ENCODE measurements around the gene GTF2F1.

GRCh38 chr19:6413721-6414643, 21.0 kb upstream of the GTF2F1 start:
- no peak for TF ChIP-seq CTCF (IDR thresholded peaks at IDR 0.05)
- TF ChIP-seq EP300 (IDR thresholded peaks at IDR 0.05): no peak
- no peak for TF ChIP-seq POLR2A (IDR thresholded peaks at IDR 0.05)
